B cell (primary cell): ENCODE results near the gene SMLR1. TPM values are rescaled to one million over a fixed set of nuclear protein-coding genes. Genes with fewer than 3 reads are reported as not detected.

Experiments
- ATAC-seq: fragments of 200-7000 bp; cut with Tn5 transposase; one replicate; pipeline ENCODE4 v1.10.0; 2021; ENCODE audit warnings: low read depth, mild to moderate bottlenecking, moderate number of reproducible peaks, moderate library complexity
- CTCF ChIA-PET: fragments of 350-600 bp; sonication (Branson Sonifier 250); formaldehyde crosslinking; loops from one replicate; lab custom pipeline; 2021; ENCODE audit warnings: antibody characterized with exemption, inconsistent platforms; lab: Charles Lee
- POLR2A ChIA-PET: fragments of 350-600 bp; sonication (Branson Sonifier 250); formaldehyde crosslinking; loops from one replicate; lab custom pipeline; 2021; ENCODE audit warnings: antibody characterized with exemption; lab: Charles Lee
- DNase-seq: peaks from one replicate; pipeline ENCODE4 v3.0.0; 2013
- H2AFZ ChIP-seq: 2 replicates; pipeline ENCODE4 v1.6.1; 2012; ENCODE audit warnings: mild to moderate bottlenecking, low read depth, low read length; ENCODE audit not compliant: insufficient read depth, poor library complexity, severe bottlenecking
- H3K27ac ChIP-seq, 2 donors: 1 replicate in 1 of 2; 2 replicates in 1 of 2; pipeline ENCODE4 v1.5.1; 2012 to 2013; ENCODE audit warnings: low read length in 2 of 2, mild to moderate bottlenecking in 2 of 2, moderate library complexity in 1 of 2
- H3K27me3 ChIP-seq, 4 experiments: fragments of 200-600 bp in 1 of 4; sonication (generic) in 1 of 4; replicated peaks in 1 of 4; 1 replicate in 2 of 4; 2 replicates in 2 of 4; pipeline versions ENCODE4 v1.6.1 to v1.7.0; 2013 to 2016; ENCODE audit warnings: low read length in 3 of 4, mild to moderate bottlenecking in 2 of 4, mixed read lengths in 1 of 4, moderate library complexity in 1 of 4; ENCODE audit not compliant: insufficient read depth in 4 of 4, control insufficient read depth in 3 of 4; ENCODE audit errors: control extremely low read depth in 1 of 4
- H3K36me3 ChIP-seq, 2 experiments: replicated peaks in 1 of 2; 1 replicate in 1 of 2; 2 replicates in 1 of 2; pipeline versions ENCODE4 v1.6.1 to v1.7.1; 2013; ENCODE audit warnings: low read length in 1 of 2; ENCODE audit not compliant: insufficient read depth in 2 of 2, control insufficient read depth in 1 of 2; ENCODE audit errors: control extremely low read depth in 1 of 2, extremely low read depth in 1 of 2
- H3K4me1 ChIP-seq, 2 donors: fragments of 200-600 bp in 1 of 2; sonication (generic) in 1 of 2; 1 replicate in 1 of 2; 2 replicates in 1 of 2; pipeline versions ENCODE4 v1.5.1 to v1.6.1; 2013 to 2017; ENCODE audit warnings: low read length in 2 of 2; ENCODE audit not compliant: control insufficient read depth in 2 of 2, insufficient read depth in 2 of 2
- H3K4me2 ChIP-seq: replicated peaks from 2 replicates; pipeline ENCODE3; 2012; ENCODE audit warnings: mild to moderate bottlenecking, low read depth, low read length; ENCODE audit not compliant: poor library complexity, severe bottlenecking
- H3K4me3 ChIP-seq, 5 experiments: fragments of 200-600 bp in 1 of 5; sonication (generic) in 1 of 5; 1 replicate in 3 of 5; 2 replicates in 2 of 5; pipeline versions ENCODE4 v1.5.1 to v1.7.0; 2011 to 2016; ENCODE audit warnings: low read length in 4 of 5, mild to moderate bottlenecking in 4 of 5, low read depth in 2 of 5, control low read depth in 1 of 5, moderate library complexity in 1 of 5; ENCODE audit not compliant: insufficient read depth in 1 of 5; ENCODE audit errors: control extremely low read depth in 1 of 5, extremely low read depth in 1 of 5
- H3K79me2 ChIP-seq: fragments of 200-600 bp; sonication (generic); one replicate; pipeline ENCODE4 v1.6.0; 2016; ENCODE audit warnings: low read length; ENCODE audit not compliant: control insufficient read depth, insufficient read depth
- H3K9ac ChIP-seq: fragments of 200-600 bp; sonication (generic); 2 replicates; pipeline ENCODE4 v1.6.1; 2017; ENCODE audit warnings: mild to moderate bottlenecking, low read length, moderate library complexity
- H3K9me3 ChIP-seq, 3 donors: one replicate each; pipeline versions ENCODE4 v1.6.1 to v1.7.1; 2013; ENCODE audit warnings: low read length in 2 of 3; ENCODE audit not compliant: control insufficient read depth in 2 of 3, insufficient read depth in 1 of 3; ENCODE audit errors: control extremely low read depth in 1 of 3
- H4K20me1 ChIP-seq: 2 replicates; pipeline ENCODE4 v1.6.0; 2012; ENCODE audit warnings: mild to moderate bottlenecking, low read length; ENCODE audit not compliant: insufficient read depth, control insufficient read depth, poor library complexity, severe bottlenecking
- H3K27ac Mint-ChIP-seq: one replicate; pipeline ENCODE4 v1.8.0; 2021; ENCODE audit warnings: mixed read lengths
- H3K27me3 Mint-ChIP-seq: one replicate; pipeline ENCODE4 v1.8.0; 2021; ENCODE audit warnings: mixed read lengths
- H3K4me1 Mint-ChIP-seq: one replicate; pipeline ENCODE4 v1.8.0; 2021; ENCODE audit warnings: mixed read lengths
- H3K4me3 Mint-ChIP-seq: one replicate; pipeline ENCODE4 v1.8.0; 2021; ENCODE audit warnings: mixed read lengths
- H3K9me3 Mint-ChIP-seq: one replicate; pipeline ENCODE4 v1.8.0; 2022; ENCODE audit warnings: mixed read lengths; ENCODE audit not compliant: insufficient read depth
- CTCF ChIP-seq: fragments of 200-600 bp; IDR thresholded peaks from one replicate; pipeline ENCODE4 v1.8.0; 2022; ENCODE audit warnings: antibody characterized with exemption, mild to moderate bottlenecking
- EZH2 ChIP-seq: IDR thresholded peaks from 2 replicates; pipeline ENCODE4 v1.6.1; 2012; ENCODE audit warnings: borderline replicate concordance, low read depth, mild to moderate bottlenecking, moderate library complexity, low read length; ENCODE audit not compliant: insufficient read depth, poor library complexity, severe bottlenecking
- WGBS: methylation state at CpG from one replicate; pipeline ENCODE4 v1.1.5; 2013; ENCODE audit warnings: missing lambda C conversion rate; ENCODE audit not compliant: insufficient coverage; 5-methylcytosine and 5-hydroxymethylcytosine counted together
- intact Hi-C: fragments of 100-400 bp; cut with micrococcal nuclease; formaldehyde crosslinking; loops from one replicate; pipeline ENCODE4 v1.10.0; 2022
- polyA plus RNA-seq: library from polyadenylated mRNA; depleted of rRNA; stranded (reverse); fragments of >200 nt; gene quantifications from 2 replicates; pipeline ENCODE4 v1.2.3, GENCODE V29; 2012
- total RNA-seq, 2 donors: library from RNA; stranded (reverse); fragments of 120-200 nt in 1 of 2; gene quantifications; 1 replicate in 1 of 2; 2 replicates in 1 of 2; pipeline versions ENCODE4 v1.2.3 to v1.2.4, GENCODE V29; 2013 to 2022

The SMLR1 gene
- total and polyA plus RNA-seq, 2 donors (not counting 1 experiment from before 2014, with no cell fraction given), result not detected

- H3K4me3 ChIP-seq, result no peak overlapping the region
- TF ChIP-seq CTCF, result no peak
- TF ChIP-seq EZH2, result no peak
- H3K4me1 ChIP-seq, result no peaks in the 10 kb centered on the region
- no peaks in the 10 kb centered on the region for H3K9me3 ChIP-seq
- intact Hi-C loops, result no loop called here
- WGBS, result 97% methylated on average over 4 of the region's 5 CpGs
- Mint-ChIP-seq H3K4me3 (no peak overlapping the region), H3K27ac (no peak overlapping the region), H3K27me3 (peaks cover 5% of the 10 kb centered on the region), H3K9me3 (no peaks in the 10 kb centered on the region), H3K4me1 (no peaks in the 10 kb centered on the region)
- H3K27ac ChIP-seq, result no peak overlapping the region
- H3K79me2 ChIP-seq, result no peaks in the 10 kb centered on the region
- H3K36me3 ChIP-seq, result no peaks in the 10 kb centered on the region
- POLR2A ChIA-PET, result no interaction called here
- DNase-seq, result no peak
- H4K20me1 ChIP-seq, result no peaks in the 10 kb centered on the region
- CTCF ChIA-PET, result interaction anchor here (0.6 kb wide), 1 partner anchor 10 kb away, joined by 5 read pairs; no protein-coding TSS in a partner anchor
- no peak overlapping the region for H2AFZ ChIP-seq
- ATAC-seq, result no peak
- H3K27me3 ChIP-seq, result no peaks in the 10 kb centered on the region
- no peak overlapping the region for H3K9ac ChIP-seq
- no peak overlapping the region for H3K4me2 ChIP-seq
Observed at GRCh38 chr6:130788954-130789353, 38.3 kb upstream of the SMLR1 start.

GRCh38 chr6:130794010-130794697 is 33.1 kb upstream of the SMLR1 start:
- ATAC-seq, result no peak
- Histone ChIP-seq H3K79me2 (no peaks in the 10 kb centered on the region), H3K27ac (no peak overlapping the region), H3K36me3 (no peaks in the 10 kb centered on the region), H3K4me2 (no peak overlapping the region), H3K9ac (no peak overlapping the region), H3K27me3 (no peaks in the 10 kb centered on the region), H3K9me3 (no peaks in the 10 kb centered on the region), H3K4me3 (no peak overlapping the region), H2AFZ (no peak overlapping the region), H4K20me1 (no peaks in the 10 kb centered on the region), H3K4me1 (no peaks in the 10 kb centered on the region)
- Mint-ChIP-seq H3K27ac (no peak overlapping the region), H3K4me1 (no peaks in the 10 kb centered on the region), H3K27me3 (peaks cover 3% of the 10 kb centered on the region), H3K9me3 (peaks cover 1% of the 10 kb centered on the region), H3K4me3 (no peak overlapping the region)
- CTCF ChIA-PET, result no interaction called here
- intact Hi-C loops, result no loop called here
- 73% methylated on average over 1 of the region's 1 CpG for WGBS
- no peak for DNase-seq
- no peak for TF ChIP-seq CTCF
- TF ChIP-seq EZH2, result no peak
- POLR2A ChIA-PET, result no interaction called here
